Stimulated activated CD8-positive, alpha-beta memory T cell treated with anti-CD3 and anti-CD28 coated beads, Interleukin-4, amount 100 ng/mL, for 4 hours (primary cell): Measurements from ENCODE around the gene MAP3K12.
"Not testable (repeated sequence)": the region's sequence is repeated elsewhere in the genome, so short reads cannot be mapped to it uniquely, and the experiment has no call there.

ENCODE experiments used
- DNase-seq, 2 donors: peaks; one replicate each; pipeline ENCODE4 v3.0.0-alpha.2; 2020; ENCODE audit warnings: low read depth in 2 of 2, low spot score in 1 of 2

MAP3K12 gene

DNA sequence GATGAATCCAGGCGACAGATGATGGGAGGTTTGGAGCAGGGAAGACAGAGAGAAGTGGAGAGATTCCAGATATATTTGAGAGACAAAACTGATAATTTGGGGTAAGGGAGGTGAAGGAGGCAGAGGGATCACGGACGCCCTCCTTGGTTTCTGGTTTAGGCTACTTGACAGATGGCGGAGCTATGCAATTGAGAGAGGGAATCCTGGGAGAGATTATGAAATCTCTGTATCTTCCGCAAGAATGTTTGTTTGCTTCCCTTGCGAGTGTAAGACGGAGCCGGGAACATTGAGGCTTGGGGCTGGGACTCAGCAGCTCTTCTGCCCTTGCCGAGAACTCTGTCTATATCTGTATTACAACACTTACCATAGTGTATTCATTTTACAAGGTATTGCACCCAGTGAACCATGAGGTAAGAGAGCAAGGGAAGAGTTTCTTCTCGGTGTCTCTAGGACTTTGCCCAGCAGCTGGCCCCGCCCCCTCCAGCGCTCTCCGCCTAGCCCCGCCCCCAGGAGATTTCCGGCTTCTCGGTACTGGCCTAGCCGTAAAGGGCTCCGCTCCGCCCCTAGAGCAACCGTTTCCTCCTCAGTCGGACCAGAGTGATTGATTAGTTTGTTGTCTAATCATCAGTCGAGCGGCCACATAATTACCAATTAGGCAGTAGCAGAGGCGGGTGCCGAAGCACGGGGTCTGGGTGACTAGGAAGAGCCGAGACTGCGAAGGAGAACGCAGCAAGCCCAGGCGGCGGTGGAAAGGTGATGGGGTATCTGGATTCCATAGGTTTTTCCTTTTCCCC lies 58.0 kb downstream of the MAP3K12 start, which contains the start of gene PRR13:
Gene PRR13, plus strand, starts transcription at position 695 of the 794 bp plus-strand sequence. CDS start 981 bp downstream, outside the sequence.
- DNase-seq: peak; percentile 96 to 97

DNA sequence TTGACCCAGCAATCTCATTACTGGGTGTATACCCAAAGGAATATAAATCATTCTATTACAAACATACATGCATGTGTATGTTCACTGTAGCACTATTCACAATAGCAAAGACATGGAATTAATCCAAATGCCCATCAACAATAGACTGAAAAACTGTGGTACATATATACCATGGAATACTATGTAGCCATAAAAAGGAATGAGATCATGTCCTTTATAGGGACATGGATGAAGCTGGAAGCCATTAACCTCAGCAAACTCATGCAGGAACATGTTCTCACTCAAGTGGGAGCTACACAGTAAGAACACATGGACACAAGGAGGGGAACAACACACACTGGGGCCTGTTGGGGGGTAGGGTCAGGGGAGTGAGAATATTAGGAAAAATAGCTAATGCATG lies 59.7 kb downstream of the MAP3K12 start:
- DNase-seq: not testable (repeated sequence)

DNA sequence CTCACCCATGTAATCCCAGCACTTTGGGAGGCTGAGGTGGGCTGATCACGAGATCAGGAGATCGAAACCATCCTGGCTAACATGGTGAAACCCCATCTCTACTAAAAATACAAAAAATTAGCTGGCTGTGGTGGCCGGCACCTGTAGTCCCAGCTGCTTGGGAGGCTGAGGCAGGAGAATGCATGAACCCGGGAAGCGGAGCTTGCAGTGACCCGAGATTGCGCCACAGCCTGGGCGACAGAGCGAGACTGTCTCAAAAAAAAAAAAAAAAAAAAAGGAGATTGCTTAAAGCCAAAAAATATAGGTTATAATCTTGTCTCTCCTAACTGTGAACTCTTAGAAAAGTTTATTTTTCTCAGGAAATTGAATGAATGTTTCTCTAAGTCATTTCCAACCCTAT lies 63.9 kb downstream of the MAP3K12 start:
- not testable (repeated sequence) for DNase-seq

DNA sequence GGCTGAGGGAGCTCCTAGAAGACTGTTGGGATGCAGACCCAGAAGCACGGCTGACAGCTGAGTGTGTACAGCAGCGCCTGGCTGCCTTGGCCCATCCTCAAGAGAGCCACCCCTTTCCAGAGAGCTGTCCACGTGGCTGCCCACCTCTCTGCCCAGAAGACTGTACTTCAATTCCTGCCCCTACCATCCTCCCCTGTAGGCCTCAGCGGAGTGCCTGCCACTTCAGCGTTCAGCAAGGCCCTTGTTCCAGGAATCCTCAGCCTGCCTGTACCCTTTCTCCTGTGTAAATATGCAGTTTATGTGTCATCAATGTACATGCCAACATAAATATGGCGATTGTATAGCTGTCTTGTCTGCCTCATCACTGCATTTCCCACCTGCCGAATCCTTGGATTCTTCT lies 68.1 kb downstream of the MAP3K12 start:
- DNase-seq: no peak

DNA sequence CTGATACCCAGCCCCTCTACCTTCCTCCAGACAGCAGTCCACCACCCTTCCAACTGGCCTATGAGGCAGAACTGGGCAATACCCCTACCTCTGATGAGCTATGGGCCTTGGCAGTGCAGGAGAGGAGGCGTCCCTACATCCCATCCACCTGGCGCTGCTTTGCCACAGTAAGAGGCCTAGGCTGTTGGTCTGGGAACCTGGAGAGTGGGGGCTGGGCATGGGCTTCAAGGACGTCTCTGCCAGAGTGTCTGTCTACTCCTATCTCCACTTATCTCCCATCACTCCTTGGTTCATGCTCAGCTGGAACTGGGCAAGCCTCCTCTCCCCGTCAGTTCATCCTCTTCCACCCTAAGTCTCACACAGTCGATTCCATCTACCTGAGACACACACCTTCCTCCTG lies 69.1 kb downstream of the MAP3K12 start:
- DNase-seq: no peak
